C1 segment of cervical spinal cord (tissue), 14 donors: ENCODE measurements around the gene RAB41.
A peak's percentile ranks its signal among the peaks of the same experiment; 100 is the strongest.
"Not testable (repeated sequence)": the region's sequence is repeated elsewhere in the genome, so short reads cannot be mapped to it uniquely, and the experiment has no call there.

Experiments used
- DNase-seq, 14 donors: peaks; one replicate each; lab custom pipeline; 2025; lab: John Stamatoyannopoulos, UW

RAB41 gene

GRCh38 chrX:70281951-70282350 is at the start of gene RAB41:
Gene RAB41 (plus strand): TSS chrX:70282172. CDS start chrX:70282218, 46 bp downstream.
- no peak for DNase-seq

DNA sequence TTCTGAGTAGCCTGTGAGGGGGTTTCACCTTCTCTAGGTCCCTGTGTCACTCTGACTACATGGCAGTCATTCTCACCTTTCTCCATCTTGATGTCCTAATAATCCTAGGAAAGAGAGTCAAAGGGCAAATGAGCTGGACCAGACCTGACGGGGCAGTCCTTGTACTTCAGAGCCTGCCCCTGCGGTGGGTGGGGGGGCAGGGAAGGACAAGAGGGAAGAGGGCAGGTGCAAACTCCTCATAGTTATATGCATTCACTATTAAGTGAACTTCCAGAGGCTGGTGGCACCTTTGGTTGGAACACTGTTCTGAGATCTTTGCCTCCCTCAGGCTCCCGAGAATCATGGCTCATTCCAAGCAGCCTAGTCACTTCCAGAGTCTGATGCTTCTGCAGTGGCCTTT is 47.6 kb upstream of the RAB41 start, which contains the start of gene AWAT1:
TSS of gene AWAT1 (plus strand) at position 301 of the 400 bp plus-strand sequence. CDS start at position 342, 41 bp downstream.
- no peak for DNase-seq

- no peak for DNase-seq
These were observed 41.2 kb upstream of the RAB41 start for GRCh38 chrX:70240751-70241150.

DNA sequence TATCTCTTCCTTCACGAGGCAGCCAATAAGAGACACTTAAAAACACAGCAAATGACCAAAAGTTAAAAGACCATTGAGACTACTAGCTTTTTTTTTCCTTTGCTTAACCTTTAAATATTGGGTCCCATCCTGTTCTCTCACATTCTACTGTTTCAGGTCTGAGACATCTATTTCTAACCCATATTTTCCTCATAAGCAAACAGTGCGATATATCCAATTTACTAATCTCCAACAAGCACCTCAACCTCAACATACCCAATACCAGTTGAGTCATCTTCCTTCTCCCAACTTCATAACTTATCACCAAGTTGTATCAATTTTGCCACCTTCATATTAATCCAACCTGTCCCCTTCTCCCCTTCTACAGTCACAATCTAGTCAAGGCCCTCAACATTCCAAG is 40.5 kb upstream of the RAB41 start:
- DNase-seq, result no peak

- not testable (repeated sequence) for DNase-seq
These were observed 38.4 kb upstream of the RAB41 start for GRCh38 chrX:70243601-70244000.

DNA sequence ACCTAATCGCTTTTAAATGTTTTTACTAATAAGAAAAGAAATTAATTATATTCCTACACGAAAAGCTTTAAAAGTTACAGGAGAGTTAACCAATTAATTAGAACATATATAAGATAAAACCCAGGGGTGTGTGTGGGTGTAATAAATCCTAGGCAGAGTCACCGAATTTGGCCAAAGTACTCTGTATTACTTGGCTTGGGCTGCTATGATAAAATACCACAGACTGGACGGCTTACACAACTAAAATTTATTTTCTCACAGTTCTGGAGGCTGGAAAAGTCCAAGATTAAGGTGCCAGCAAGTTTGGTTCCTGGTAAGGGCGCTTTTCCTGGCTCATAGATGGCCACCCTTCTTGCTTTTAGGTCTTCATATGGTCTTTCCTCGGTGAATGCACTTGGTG is 37.1 kb upstream of the RAB41 start:
- DNase-seq, result no peak

DNA sequence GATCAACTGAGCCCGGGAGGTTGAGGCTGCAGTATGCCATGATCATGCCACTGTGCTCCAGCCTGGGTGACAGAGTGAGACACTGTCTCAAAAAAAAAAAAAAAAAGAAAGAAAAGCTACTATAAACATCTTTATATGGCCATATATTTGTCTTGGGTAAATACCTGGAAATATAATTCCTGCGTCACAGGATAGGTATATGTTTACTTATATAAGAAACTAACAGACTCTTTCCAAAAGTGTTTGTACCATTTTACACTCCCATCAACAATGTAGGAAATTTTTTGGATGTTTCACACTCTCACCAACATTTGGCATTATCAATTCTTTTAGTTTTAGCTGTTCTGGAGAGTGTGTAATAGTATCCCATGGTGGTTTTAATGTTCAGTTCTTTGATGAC is 34.7 kb upstream of the RAB41 start:
- DNase-seq, result no peak

GRCh38 chrX:70252491-70252890 is 29.5 kb upstream of the RAB41 start:
- DNase-seq, result no peak

GRCh38 chrX:70253377-70254062 is 28.5 kb upstream of the RAB41 start:
- DNase-seq, result no peak

DNA sequence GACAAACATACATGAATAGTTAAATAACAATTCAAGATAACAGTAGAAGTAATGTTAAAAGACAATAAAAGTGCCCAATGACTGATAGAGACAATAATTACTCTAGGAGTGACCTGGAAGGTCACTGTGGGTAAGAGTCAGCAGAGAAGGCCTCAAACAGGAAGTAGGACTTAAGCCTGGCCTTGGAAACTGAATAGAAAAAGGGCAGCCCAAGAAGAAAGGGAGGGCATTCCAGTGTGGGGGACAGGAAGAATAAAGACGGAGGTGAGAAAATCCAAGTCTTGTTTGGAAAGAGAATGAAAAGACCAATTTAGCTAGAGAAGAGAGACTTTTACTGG is 27.9 kb upstream of the RAB41 start:
- no peak for DNase-seq

- DNase-seq, result no peak
These were observed 27.1 kb upstream of the RAB41 start for GRCh38 chrX:70254909-70255308.

GRCh38 chrX:70255452-70255851 is 26.5 kb upstream of the RAB41 start:
- DNase-seq, result no peak

- no peak for DNase-seq
These were observed 24.3 kb upstream of the RAB41 start for GRCh38 chrX:70257423-70258288.

- DNase-seq, result no peak
These were observed 21.9 kb upstream of the RAB41 start, which contains the start of gene P2RY4 for GRCh38 chrX:70260104-70260503. Gene P2RY4 (minus strand): TSS chrX:70260204. CDS start chrX:70259624, 580 bp downstream.

- peak in 1 of 14 donors; percentile 0 for DNase-seq
These were observed 18.9 kb upstream of the RAB41 start for GRCh38 chrX:70262952-70263567.

DNA sequence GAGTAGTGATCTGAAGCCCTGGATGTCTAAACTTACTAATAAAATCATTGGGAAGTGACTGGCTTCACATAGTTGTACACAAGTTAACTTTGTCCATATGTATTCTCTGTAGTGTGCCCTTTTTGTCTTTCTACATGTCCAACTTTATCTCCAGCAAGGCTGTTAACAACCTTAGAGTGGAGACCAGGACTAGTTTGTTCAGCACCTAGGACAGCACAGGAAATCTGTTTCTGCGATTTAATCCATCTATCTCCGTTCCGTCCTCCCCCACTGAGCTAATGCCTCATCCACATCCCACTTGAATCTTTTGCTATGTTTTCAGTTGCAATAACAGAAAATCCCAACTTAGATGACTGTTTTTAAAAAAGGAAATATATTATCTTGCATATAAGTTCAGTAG is 17.2 kb upstream of the RAB41 start:
- DNase-seq, result no peak

DNA sequence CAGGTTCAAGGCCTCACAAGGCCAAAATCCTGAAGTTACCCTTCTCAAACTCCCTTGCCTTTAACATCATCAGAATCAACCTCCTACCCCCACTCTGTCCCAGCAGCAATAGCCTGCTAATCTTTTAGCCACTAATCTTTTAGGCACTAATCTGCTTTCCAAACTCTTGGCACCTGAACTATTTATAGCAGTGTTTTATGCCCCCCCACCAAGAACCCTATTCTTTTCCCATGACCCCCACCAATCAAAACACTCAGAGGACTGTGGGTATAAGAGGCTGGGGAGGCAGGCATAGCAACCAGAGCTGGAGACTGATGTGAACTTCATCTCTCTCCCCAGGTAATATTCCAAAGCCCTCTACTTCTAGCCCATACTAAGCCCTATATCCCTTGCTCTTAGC is 13.9 kb upstream of the RAB41 start, which contains the start of gene ARR3:
TSS of gene ARR3 (plus strand) at position 301 of the 400 bp plus-strand sequence. CDS start 1,052 bp downstream, outside the sequence.
- no peak for DNase-seq

DNA sequence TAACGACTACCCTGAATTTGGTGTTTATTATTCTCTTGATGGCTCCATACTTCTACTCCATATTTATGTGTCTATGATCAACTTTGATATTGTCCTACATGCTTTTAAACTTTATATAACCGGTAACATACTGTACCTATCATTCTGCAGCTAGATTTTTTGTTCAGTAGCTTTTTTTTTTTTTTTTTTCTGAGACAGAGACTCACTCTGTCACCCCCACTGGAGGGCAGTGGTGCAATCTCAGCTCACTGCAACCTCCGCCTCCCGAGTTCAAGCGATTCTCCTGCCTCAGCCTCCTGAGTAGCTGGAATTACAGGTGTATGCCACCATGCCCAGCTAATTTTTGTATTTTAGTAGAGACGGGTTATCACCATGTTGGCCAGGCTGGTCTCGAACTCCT is 7.9 kb upstream of the RAB41 start:
- not testable (repeated sequence) for DNase-seq

GRCh38 chrX:70279081-70279480 is 2.9 kb upstream of the RAB41 start:
- no peak for DNase-seq

DNA sequence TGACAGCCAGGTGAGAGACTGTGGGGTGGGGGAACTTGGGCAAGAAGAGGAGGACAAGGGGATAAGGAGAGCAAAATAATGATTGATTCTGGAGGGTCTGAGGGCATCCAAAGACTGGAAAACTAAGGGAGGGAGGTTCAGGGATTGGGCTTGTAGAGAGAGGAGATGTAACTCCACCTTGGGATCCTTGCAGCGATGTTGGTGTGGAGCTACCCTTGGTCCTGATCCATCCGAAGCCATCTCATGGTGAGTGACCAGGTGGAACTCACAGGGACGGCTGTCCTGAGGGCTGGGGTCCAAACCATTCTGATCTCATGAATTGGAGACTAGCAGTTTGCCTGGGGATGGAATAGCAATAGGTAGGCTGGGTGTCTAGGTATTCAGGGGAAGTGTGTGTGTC is 1.4 kb upstream of the RAB41 start:
- no peak for DNase-seq

GRCh38 chrX:70289168-70289792 is 7.3 kb downstream of the RAB41 start:
- no peak for DNase-seq
